Activated CD8-positive, alpha-beta memory T cell treated with anti-CD3 and anti-CD28 coated beads, Interleukin-2, amount 50 U/mL, for 24 hours (primary cell): ENCODE data around the gene SH3TC1.

Experiments
- DNase-seq: peaks from one replicate; pipeline ENCODE4 v3.0.0-alpha.2; 2020; ENCODE audit errors: extremely low read depth

SH3TC1 gene

GRCh38 chr4:8214136-8214535 is 15.0 kb downstream of the SH3TC1 start:
- DNase-seq: no peak

- DNase-seq: no peak
Measured at GRCh38 chr4:8215001-8215427, 15.9 kb downstream of the SH3TC1 start.

GRCh38 chr4:8215641-8216442 is 16.8 kb downstream of the SH3TC1 start:
- no peak for DNase-seq

- DNase-seq: no peak
Measured at GRCh38 chr4:8216443-8217245, 17.6 kb downstream of the SH3TC1 start.

GRCh38 chr4:8217246-8217511 is 18.1 kb downstream of the SH3TC1 start:
- DNase-seq: no peak

GRCh38 chr4:8217871-8218270 is 18.8 kb downstream of the SH3TC1 start:
- no peak for DNase-seq

GRCh38 chr4:8218371-8219031 is 19.4 kb downstream of the SH3TC1 start:
- no peak for DNase-seq

- DNase-seq: no peak
Measured at GRCh38 chr4:8219236-8219635, 20.1 kb downstream of the SH3TC1 start.

- no peak for DNase-seq
Measured at GRCh38 chr4:8220661-8221450, 21.8 kb downstream of the SH3TC1 start.

- DNase-seq: no peak
Measured at GRCh38 chr4:8221476-8221875, 22.4 kb downstream of the SH3TC1 start.

GRCh38 chr4:8221985-8222384 is 22.9 kb downstream of the SH3TC1 start:
- no peak for DNase-seq

GRCh38 chr4:8222609-8223388 is 23.7 kb downstream of the SH3TC1 start:
- no peak for DNase-seq

GRCh38 chr4:8224267-8224974 is 25.3 kb downstream of the SH3TC1 start:
- no peak for DNase-seq

GRCh38 chr4:8224975-8225625 is 26.0 kb downstream of the SH3TC1 start:
- no peak for DNase-seq

GRCh38 chr4:8225706-8226443 is 26.8 kb downstream of the SH3TC1 start:
- DNase-seq: no peak

- DNase-seq: no peak
Measured at GRCh38 chr4:8227201-8227770, 28.2 kb downstream of the SH3TC1 start.

- no peak for DNase-seq
Measured at GRCh38 chr4:8227771-8228318, 28.8 kb downstream of the SH3TC1 start.
